GM18508 (cell line): Measurements from ENCODE around the gene MARK1.
"Not testable (repeated sequence)": the region's sequence is repeated elsewhere in the genome, so short reads cannot be mapped to it uniquely, and the experiment has no call there.

Source experiments
- ATAC-seq: cut with Tn5 transposase; IDR thresholded peaks from one replicate; pipeline ENCODE4 v1.9.1; 2021; ENCODE audit warnings: moderate number of reproducible peaks; ENCODE audit not compliant: insufficient read depth, unreplicated experiment

MARK1 gene

GRCh38 chr1:220604926-220605325 lies 77.0 kb downstream of the MARK1 start:
- no peak for ATAC-seq

- ATAC-seq = not testable (repeated sequence)
Measured at GRCh38 chr1:220605651-220606050, 77.7 kb downstream of the MARK1 start.

- ATAC-seq = not testable (repeated sequence)
Measured at GRCh38 chr1:220611100-220611499, 83.2 kb downstream of the MARK1 start.

DNA sequence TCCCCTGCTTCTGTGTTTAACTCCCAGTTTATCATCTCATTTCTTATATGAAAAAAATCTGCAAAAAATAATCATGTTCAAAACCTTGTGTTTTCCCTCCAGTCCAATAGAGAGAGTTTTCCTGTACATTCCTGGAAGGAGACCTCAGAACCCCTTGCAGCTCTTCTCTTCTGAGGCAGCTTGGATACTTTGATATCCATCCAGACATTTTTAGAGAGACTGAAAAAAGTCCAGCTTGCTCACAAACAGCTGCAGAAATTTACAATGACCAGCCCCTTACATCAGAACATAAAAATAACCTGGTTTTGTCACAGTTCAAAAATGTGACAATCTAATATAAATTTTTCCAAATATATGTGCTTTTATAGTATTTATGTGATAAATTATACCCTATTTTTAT lies 88.9 kb downstream of the MARK1 start:
- no peak for ATAC-seq

- ATAC-seq = no peak
Measured at GRCh38 chr1:220628431-220628830, 100.5 kb downstream of the MARK1 start.

GRCh38 chr1:220631238-220631815 lies 103.4 kb downstream of the MARK1 start:
- ATAC-seq = no peak

DNA sequence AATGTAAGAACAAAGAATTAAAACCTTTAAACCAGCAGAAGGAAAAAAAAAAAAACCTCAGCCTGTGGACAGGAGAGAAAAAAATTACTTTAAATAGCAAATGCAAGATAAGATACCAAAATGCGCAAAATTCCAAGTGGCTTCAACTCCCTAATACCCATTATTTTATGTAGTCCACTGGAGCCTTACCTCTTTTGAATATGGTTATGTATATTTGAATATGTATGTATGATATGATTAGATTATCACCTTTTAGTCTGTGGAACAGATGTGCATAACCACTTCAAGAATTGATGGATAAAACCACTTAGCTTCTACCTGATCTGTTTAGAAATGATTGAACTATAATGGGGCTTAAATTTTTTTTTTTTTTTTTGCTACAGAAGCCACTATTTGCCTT lies 109.8 kb downstream of the MARK1 start:
- ATAC-seq = no peak

GRCh38 chr1:220642285-220642684 lies 114.3 kb downstream of the MARK1 start:
- ATAC-seq = no peak

- no peak for ATAC-seq
Measured at GRCh38 chr1:220652995-220653394, 125.1 kb downstream of the MARK1 start.

DNA sequence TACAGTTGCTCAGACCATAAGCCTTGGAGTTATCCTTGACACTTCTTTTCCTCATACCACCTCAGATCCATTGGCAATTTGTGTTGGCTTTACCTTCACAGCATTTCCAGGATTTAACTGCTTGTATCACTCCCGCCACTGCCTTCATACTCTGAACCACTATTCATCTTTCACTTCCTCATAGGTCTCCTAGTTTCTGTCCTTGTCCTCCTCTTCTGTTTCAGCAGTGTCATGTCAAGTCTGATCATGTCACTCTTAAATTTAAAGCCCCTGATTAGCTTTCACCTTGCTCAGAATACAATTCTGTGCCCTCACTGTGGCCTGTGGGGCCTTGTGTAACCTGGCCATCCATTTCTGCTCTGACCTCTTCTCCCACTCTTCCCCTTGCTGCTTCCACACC lies 127.6 kb downstream of the MARK1 start:
- peak; percentile 87 for ATAC-seq

DNA sequence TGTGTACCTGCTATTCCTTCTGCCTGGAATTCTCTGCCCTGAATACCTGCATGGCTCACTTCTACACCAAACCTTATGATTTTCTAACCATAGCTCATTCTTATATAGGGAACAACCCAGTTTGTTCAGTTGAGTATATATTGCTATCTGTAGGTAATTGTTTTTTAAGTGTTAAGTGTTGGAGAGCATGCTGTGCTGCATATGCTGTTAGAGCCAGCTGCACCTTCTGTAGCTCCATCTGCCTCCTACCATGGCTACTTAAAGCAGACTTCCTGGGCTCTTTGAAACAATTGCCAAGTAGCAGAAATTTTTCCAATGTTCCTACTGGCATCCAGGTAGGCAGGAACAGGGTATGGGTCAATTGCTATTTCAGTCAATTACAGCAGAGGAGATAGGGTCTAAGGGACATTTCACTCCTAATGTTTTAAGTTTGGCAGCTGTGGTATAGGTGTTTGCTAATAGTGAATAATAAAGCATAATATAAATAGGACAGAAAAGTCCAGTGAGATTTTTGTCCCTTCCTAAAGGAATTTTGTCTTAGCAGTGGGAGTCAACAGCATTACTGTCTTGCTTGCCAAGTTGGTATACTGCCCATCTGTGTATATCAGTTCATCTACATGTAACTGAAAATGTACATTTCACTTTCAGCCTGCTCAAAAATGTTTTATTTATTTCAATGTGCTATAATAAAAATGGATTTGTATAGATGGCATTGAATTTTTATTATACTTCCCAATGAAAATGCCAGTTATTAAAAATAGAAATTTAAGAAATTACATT lies 128.2 kb downstream of the MARK1 start:
- ATAC-seq = no peak

DNA sequence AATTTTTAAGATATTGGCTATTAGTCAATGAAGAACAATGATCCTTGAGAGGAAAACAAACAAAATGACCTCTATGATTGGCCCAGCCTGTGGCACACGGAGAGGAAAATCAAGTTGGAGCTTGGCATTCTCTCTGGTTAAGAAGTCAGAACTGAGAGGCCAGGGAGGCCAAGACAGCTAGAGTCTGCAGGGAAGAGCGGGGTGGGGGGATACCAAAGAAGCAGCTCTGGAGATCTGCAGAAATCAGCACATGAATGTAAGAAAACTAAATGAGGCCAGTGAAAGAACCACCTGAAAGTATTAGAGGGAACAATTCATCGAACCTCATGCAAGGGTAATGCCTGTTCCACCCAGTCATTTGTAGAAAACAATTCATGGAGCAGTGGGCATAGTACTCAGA lies 138.4 kb downstream of the MARK1 start:
- ATAC-seq = no peak

GRCh38 chr1:220669005-220669404 lies 141.1 kb downstream of the MARK1 start:
- no peak for ATAC-seq

DNA sequence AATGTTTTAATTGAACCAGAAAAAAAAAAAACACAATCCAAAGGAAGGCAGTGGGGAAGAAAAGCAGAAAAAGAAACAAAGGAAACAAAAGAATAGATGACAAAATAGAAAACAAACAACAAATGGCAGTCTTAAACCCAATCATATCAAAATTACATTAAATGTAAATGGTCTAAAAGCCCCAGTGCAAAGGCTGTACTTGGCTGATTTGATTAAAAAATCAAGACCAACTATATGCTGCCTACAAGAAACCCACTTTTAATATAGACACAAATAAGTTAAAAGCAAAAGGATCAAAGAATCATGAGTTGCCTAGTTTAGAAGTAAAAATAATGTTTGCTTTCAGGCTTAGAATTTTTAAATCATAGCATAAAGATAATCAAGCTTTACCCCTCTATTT lies 142.4 kb downstream of the MARK1 start:
- no peak for ATAC-seq

DNA sequence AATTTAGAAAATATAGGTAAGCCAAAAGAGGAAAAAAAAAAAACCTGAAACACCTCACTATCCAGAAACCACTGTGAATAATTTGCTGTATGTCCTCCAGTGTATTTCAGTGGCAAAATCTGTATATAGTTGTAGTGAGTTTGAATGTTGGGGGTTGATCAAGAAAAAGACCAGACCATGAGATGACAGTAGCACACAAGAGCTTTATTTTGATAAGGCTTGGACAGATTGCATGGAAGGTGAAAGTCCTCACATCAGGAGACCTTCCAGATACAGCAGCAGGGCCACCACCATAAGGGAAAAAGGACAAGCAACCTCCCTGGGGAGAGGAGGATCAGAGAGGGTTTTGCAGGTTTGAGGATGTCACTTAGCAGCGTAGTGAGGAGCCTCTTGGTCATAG lies 146.0 kb downstream of the MARK1 start:
- ATAC-seq = no peak

- ATAC-seq = no peak
Measured at GRCh38 chr1:220677251-220677650, 149.3 kb downstream of the MARK1 start.

DNA sequence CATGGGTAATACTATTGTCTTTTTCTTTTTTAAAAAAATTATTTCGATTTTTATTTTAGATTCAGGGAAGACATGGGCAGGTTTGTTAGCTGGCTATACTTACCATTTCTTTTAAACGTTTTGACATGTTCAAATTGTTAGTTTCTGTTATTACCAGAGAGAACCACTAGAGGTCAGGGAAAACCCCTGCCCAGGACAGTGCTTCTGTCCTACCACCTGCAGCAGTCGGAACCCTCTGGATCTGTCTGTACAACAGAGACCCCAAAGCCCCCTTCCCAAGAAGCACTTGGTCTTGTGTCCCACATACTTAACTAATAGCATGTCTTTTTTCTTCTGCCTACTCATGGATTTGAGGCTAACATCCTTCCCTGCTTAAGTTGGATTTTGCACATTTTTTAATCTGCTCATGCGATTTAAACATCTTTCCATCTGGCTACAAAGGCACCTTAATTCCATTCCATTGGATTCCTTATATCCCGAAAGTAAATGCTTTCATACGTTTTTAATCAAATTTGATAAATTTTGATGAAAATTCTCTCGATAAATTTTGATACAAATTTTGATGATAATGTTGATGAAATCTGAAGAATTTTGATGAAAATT lies 152.2 kb downstream of the MARK1 start:
- peak; percentile 93 for ATAC-seq

DNA sequence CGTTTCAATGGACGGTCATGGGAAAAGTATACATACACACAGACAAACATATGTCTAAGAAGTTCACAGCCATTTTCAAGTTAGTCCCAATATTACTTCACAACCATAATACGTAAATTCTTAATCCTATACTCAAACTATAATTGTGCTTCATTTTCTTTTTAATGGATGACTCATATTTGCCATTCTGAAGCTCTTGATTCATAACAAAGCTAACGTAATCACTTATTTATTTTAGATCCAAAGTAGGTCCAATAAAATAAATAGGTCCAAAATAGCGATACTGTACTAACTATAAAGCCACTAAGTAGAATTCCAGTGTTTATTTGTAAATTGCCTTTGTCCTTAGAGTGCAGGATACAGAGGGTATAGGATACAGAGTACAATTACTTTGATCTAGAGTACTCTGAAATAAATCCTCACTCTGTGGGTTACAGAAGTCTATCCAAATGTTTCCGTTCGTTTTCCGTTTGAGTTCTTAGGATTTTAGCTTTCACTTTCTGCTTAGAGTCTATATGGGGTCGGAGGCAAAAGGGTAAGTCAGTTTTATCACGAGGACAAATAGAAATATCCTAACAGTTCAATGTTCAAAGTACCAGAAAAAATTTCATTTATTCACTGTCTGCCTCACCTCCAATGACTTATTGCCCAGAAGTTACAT lies 153.4 kb downstream of the MARK1 start:
- ATAC-seq = no peak

DNA sequence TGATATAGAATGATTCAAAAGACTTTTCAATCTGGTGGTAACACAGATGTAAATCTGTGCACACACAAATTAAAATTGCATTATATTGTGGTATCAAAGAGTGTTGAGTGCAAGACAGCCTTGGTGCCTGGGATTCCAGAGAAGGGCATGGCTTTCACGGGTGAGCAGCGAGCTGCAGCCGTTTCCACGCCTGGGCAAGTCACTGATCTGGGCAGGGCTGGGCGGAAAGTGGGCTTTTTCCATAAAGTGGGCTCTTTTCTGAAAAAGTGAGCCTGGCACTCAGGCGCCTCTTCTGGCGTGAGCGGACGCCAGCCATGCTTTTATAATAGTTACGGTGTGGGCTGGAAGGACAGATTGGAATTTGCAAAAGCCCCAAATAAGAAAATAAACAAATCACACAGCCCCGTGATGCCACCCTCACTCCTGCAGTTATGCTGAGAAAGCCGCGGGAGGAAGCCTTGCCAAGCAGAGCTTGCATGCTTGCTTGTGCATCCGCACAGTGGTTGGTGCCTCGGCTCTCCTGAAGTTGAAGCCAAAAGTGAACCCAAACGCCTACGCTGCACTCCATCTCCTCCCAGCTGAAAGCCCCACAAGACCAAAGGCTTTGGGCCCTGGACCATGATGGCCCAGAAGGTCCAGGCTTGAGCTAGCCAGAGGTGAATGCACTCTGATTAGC lies 155.1 kb downstream of the MARK1 start:
- ATAC-seq = no peak

DNA sequence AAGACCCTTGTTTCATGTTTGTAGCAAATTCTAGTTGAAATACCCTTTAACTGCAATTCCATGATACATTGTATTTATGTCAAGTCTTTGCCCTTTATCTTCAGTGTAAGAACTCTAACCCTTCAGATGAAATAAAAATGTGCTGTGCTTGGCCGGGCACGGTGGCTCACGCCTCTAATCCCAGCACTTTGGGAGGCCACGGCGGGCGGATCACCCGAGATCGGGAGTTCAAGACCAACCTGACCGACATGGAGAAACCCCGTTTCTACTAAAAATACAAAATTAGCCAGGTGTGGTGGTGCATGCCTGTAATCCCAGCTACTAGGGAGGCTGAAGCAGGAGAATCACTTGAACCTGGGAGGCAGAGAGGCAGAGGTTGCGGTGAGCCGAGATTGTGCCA lies 155.8 kb downstream of the MARK1 start:
- ATAC-seq = not testable (repeated sequence)

DNA sequence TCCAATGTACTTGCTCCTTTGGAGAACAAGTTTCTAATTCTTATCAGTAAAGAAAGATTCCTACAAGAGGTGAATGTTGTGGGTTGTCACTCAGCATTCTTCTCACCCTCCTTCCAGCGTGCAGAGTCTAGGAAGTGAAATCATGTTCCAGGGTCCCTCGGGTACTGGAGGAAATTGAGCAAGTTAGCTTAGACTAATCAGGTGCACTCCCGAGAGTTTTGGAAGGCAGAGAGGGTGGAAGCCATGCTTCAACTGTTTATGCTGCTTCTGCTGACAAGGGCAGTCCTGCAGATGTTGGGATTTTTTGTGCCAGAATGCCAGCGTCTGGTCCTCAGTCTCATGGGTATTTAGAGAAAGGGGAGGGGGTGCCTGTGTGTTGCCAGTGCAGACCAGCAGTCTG lies 157.0 kb downstream of the MARK1 start:
- no peak for ATAC-seq
